ENCODE measurements around the gene MAP2K2. TPM values are rescaled to one million over a fixed set of nuclear protein-coding genes. Genes with fewer than 3 reads are reported as not detected.

The MAP2K2 gene
- total RNA-seq, 4 donors from 2014 or later: 136 to 199 (median 195) TPM

DNA sequence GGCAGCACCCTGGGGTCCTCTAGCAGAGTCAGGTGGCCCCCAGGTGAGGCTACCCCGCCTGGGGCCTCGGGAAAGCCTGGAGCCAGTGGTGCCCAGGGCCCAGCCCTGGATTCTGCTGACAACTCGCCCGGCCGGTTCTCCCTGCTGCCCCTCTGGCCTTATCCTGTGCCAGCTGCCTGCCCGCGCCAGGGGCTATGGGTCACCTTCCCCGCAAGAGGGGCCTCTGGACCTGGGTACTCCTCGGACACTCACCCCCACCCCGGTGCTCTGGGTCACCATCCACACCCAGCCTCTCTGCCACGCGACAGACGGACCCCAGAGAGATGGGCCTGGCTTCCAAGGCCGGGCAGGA lies 81.2 kb downstream of the MAP2K2 start:
- in situ Hi-C loops (cut with MboI; ENCODE audit: low pct_ligation_motif_present in 1 of 4, low pct_unique_long_range_greater_than_20kb in 1 of 4, low sequenced_read_pairs in 3 of 4) (no loop called here), intact Hi-C loops (cut with DNase I; ENCODE audit: low total_unique reads) (no loop called here)
- H3K4me1 ChIP-seq: peaks cover 3 to 36% (median 17%) of the 10 kb centered on the region in 4 donors
- 51% methylated on average over 12 of the region's 14 CpGs; no CpG with 5 or more reads in 1 of the 2 donors for WGBS, 2 donors (ENCODE audit: low coverage in 1 of 2)
- TF ChIP-seq POLR2A (IDR thresholded peaks at IDR 0.05): no peak
- no peak for TF ChIP-seq POLR2AphosphoS5 (IDR thresholded peaks at IDR 0.05)
- TF ChIP-seq, protein P1, sequence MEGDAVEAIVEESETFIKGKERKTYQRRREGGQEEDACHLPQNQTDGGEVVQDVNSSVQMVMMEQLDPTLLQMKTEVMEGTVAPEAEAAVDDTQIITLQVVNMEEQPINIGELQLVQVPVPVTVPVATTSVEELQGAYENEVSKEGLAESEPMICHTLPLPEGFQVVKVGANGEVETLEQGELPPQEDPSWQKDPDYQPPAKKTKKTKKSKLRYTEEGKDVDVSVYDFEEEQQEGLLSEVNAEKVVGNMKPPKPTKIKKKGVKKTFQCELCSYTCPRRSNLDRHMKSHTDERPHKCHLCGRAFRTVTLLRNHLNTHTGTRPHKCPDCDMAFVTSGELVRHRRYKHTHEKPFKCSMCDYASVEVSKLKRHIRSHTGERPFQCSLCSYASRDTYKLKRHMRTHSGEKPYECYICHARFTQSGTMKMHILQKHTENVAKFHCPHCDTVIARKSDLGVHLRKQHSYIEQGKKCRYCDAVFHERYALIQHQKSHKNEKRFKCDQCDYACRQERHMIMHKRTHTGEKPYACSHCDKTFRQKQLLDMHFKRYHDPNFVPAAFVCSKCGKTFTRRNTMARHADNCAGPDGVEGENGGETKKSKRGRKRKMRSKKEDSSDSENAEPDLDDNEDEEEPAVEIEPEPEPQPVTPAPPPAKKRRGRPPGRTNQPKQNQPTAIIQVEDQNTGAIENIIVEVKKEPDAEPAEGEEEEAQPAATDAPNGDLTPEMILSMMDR (IDR thresholded peaks at IDR 0.05): no peak
- no peak for TF ChIP-seq EP300 (IDR thresholded peaks at IDR 0.05; ENCODE audit: low read depth)
- H3K27ac ChIP-seq: peak overlapping the region; percentile 38 to 67 (median 51)
- no peak overlapping the region for H3K4me3 ChIP-seq
- DNase-seq: peak; percentile 65
- peaks cover 0 to 22% (median 11%) of the 10 kb centered on the region in 4 donors for H3K36me3 ChIP-seq
- no peaks in the 10 kb centered on the region for H3K27me3 ChIP-seq
- H3K9me3 ChIP-seq: no peaks in the 10 kb centered on the region

GRCh38 chr19:4042064-4042730 lies 81.7 kb downstream of the MAP2K2 start:
- Histone ChIP-seq H3K9me3 (no peaks in the 10 kb centered on the region), H3K27me3 (no peaks in the 10 kb centered on the region), H3K27ac (peak overlapping the region; percentile 38 to 67 (median 51)), H3K4me1 (peaks cover 3 to 35% (median 17%) of the 10 kb centered on the region in 4 donors), H3K4me3 (no peak overlapping the region), H3K36me3 (peaks cover 0 to 22% (median 8%) of the 10 kb centered on the region in 4 donors)
- 70% methylated on average over 11 of the region's 14 CpGs; no CpG with 5 or more reads in 1 of the 2 donors for WGBS, 2 donors (ENCODE audit: low coverage in 1 of 2)
- in situ Hi-C loops (cut with MboI; ENCODE audit: low pct_ligation_motif_present in 1 of 4, low pct_unique_long_range_greater_than_20kb in 1 of 4, low sequenced_read_pairs in 3 of 4) (no loop called here), intact Hi-C loops (cut with DNase I; ENCODE audit: low total_unique reads) (no loop called here)
- TF ChIP-seq POLR2A (IDR thresholded peaks at IDR 0.05): no peak
- no peak for TF ChIP-seq EP300 (IDR thresholded peaks at IDR 0.05; ENCODE audit: low read depth)
- TF ChIP-seq, protein P1 (IDR thresholded peaks at IDR 0.05): no peak
- TF ChIP-seq POLR2AphosphoS5 (IDR thresholded peaks at IDR 0.05): peak in 1 of 3 donors; percentile 6
- no peak for DNase-seq

Small RNA genes within 50 kb of the gene (small RNA-seq; reads per million reads assigned to genes)
- 0 reads per million in 4 donors for gene RF00017

Other genes with a start within 250 kb of the MAP2K2 start
- gene ATCAY, start 243.4 kb downstream of the MAP2K2 start, total RNA-seq: under 1 TPM in 3 of 4 donors, not detected in 1; 0.32 to 0.60 (median 0.55) TPM
- under 1 TPM in 1 of 4 donors, not detected in 3; 0.41 TPM for gene NMRK2, start 191.1 kb downstream of the MAP2K2 start, total RNA-seq
- gene DAPK3, start 153.0 kb downstream of the MAP2K2 start, total RNA-seq: 10 to 100 TPM; 54.6 to 89.0 (median 82.3) TPM
- 1,000 to 10,000 TPM; 1,013 to 1,686 (median 1,532) TPM for gene EEF2, start 138.7 kb downstream of the MAP2K2 start, total RNA-seq
- gene PIAS4, start 116.4 kb downstream of the MAP2K2 start, total RNA-seq: 100 to 1,000 TPM in 1 of 4 donors, 10 to 100 TPM in 3; 15.5 to 110 (median 23.0) TPM
- 100 to 1,000 TPM; 101 to 224 (median 141) TPM for gene ZBTB7A, start 57.2 kb downstream of the MAP2K2 start, total RNA-seq
- 10 to 100 TPM in 1 of 4 donors, 1 to 10 TPM in 2, not detected in 1; 1.1 to 16.4 (median 2.3) TPM for gene CREB3L3, start 29.5 kb upstream of the MAP2K2 start, total RNA-seq
- 100 to 1,000 TPM; 141 to 215 (median 194) TPM for gene SIRT6, start 58.4 kb upstream of the MAP2K2 start, total RNA-seq
- gene ANKRD24, start 58.6 kb upstream of the MAP2K2 start, total RNA-seq: 1 to 10 TPM; 1.2 to 6.4 (median 2.1) TPM
- 1 to 10 TPM in 2 of 4 donors, under 1 TPM in 1, not detected in 1; 0.96 to 3.7 (median 3.7) TPM for gene EBI3, start 105.4 kb upstream of the MAP2K2 start, total RNA-seq
- 10 to 100 TPM in 3 of 4 donors, 1 to 10 TPM in 1; 9.6 to 24.3 (median 17.1) TPM for gene YJU2, start 123.0 kb upstream of the MAP2K2 start, total RNA-seq
- gene SHD, start 155.1 kb upstream of the MAP2K2 start, total RNA-seq: 10 to 100 TPM in 3 of 4 donors, 1 to 10 TPM in 1; 7.6 to 51.4 (median 27.5) TPM
- 1 to 10 TPM in 2 of 4 donors, not detected in 2; 3.8 to 4.8 TPM for gene TMIGD2, start 178.3 kb upstream of the MAP2K2 start, total RNA-seq
- gene FSD1, start 180.5 kb upstream of the MAP2K2 start, total RNA-seq: 1 to 10 TPM in 2 of 4 donors, under 1 TPM in 1, not detected in 1; 0.68 to 2.9 (median 1.5) TPM
- 100 to 1,000 TPM; 146 to 680 (median 245) TPM for gene STAP2, start 214.7 kb upstream of the MAP2K2 start, total RNA-seq
- gene MPND, start 219.4 kb upstream of the MAP2K2 start, total RNA-seq: 10 to 100 TPM; 16.5 to 96.5 (median 33.7) TPM